Hepatocyte (in vitro differentiated cells): Measurements from ENCODE around the gene ALPK1. TPM values are rescaled to one million over a fixed set of nuclear protein-coding genes. Genes with fewer than 3 reads are reported as not detected.

Experiments
- DNase-seq: peaks from one replicate; pipeline ENCODE4 v3.0.0-alpha.2; 2016; ENCODE audit warnings: low spot score
- H2AFZ ChIP-seq: fragments of 200-600 bp; sonication (generic); 2 replicates; pipeline ENCODE4 v1.6.0; 2016; ENCODE audit warnings: antibody characterized with exemption, mild to moderate bottlenecking
- H3K27ac ChIP-seq: fragments of 200-600 bp; sonication (generic); 2 replicates; pipeline ENCODE4 v1.5.1; 2016; ENCODE audit warnings: mild to moderate bottlenecking
- H3K27me3 ChIP-seq: fragments of 200-600 bp; sonication (generic); 2 replicates; pipeline ENCODE4 v1.6.1; 2016
- H3K36me3 ChIP-seq: fragments of 200-600 bp; sonication (generic); replicated peaks from 2 replicates; pipeline ENCODE4 v1.5.1; 2016; ENCODE audit warnings: low read depth; ENCODE audit not compliant: insufficient read depth
- H3K4me1 ChIP-seq: fragments of 200-600 bp; sonication (generic); 2 replicates; pipeline ENCODE4 v1.5.1; 2016; ENCODE audit warnings: mild to moderate bottlenecking, moderate library complexity; ENCODE audit not compliant: insufficient read depth
- H3K4me2 ChIP-seq: fragments of 200-600 bp; sonication (generic); 2 replicates; pipeline ENCODE4 v1.6.0; 2016
- H3K4me3 ChIP-seq: fragments of 200-600 bp; sonication (generic); 2 replicates; pipeline ENCODE4 v1.5.1; 2016; ENCODE audit warnings: mild to moderate bottlenecking
- H3K79me2 ChIP-seq: fragments of 200-600 bp; sonication (generic); 2 replicates; pipeline ENCODE4 v1.6.0; 2017; ENCODE audit warnings: mild to moderate bottlenecking
- H3K9me2 ChIP-seq: fragments of 200-600 bp; sonication (generic); replicated peaks from 2 replicates; pipeline ENCODE4 v1.6.0; 2017; ENCODE audit warnings: mild to moderate bottlenecking; ENCODE audit not compliant: insufficient read depth
- H3K9me3 ChIP-seq: fragments of 200-600 bp; sonication (generic); 2 replicates; pipeline ENCODE4 v1.5.1; 2016; ENCODE audit warnings: low read depth, mild to moderate bottlenecking
- H4K20me1 ChIP-seq: fragments of 200-600 bp; sonication (generic); 2 replicates; pipeline ENCODE4 v1.6.0; 2016; ENCODE audit warnings: mild to moderate bottlenecking; ENCODE audit not compliant: insufficient read depth, poor library complexity, severe bottlenecking
- CTCF ChIP-seq: fragments of 200-600 bp; sonication (generic); IDR thresholded peaks from 2 replicates; pipeline ENCODE4 v1.5.1; 2016; ENCODE audit warnings: antibody characterized with exemption, mild to moderate bottlenecking; ENCODE audit not compliant: poor library complexity
- EZH2 ChIP-seq: fragments of 200-600 bp; sonication (generic); IDR thresholded peaks from 2 replicates; pipeline ENCODE4 v1.6.1; 2016; ENCODE audit warnings: antibody characterized with exemption, mild to moderate bottlenecking, borderline replicate concordance
- EZH2phosphoT487 ChIP-seq: fragments of 200-600 bp; sonication (generic); IDR thresholded peaks from one replicate; pipeline ENCODE4 v1.6.1; 2018; ENCODE audit warnings: antibody characterized with exemption, mild to moderate bottlenecking, low read depth, moderate library complexity; ENCODE audit not compliant: unreplicated experiment, severe bottlenecking
- WGBS: methylation state at CpG from one replicate; pipeline ENCODE4 v1.1.6; 2016; ENCODE audit warnings: low lambda C conversion rate; ENCODE audit errors: missing lambda C conversion rate; 5-methylcytosine and 5-hydroxymethylcytosine counted together
- polyA plus RNA-seq: library from polyadenylated mRNA; unstranded; fragments of >200 nt; fragmentation: Nextera tagmentation; extraction: Ambion mirVana; gene quantifications from 2 replicates; pipeline ENCODE4 v1.2.1, GENCODE V29; 2016
- total RNA-seq: library from RNA; depleted of rRNA; stranded (reverse); fragments of >200 nt; gene quantifications from 2 replicates; pipeline ENCODE4 v1.2.3, GENCODE V29; 2014

ALPK1 gene
- total and polyA plus RNA-seq, 2 experiments from 2014 or later: 7.1 to 16.6 TPM

- Histone ChIP-seq H3K4me1 (peaks cover 11% of the 10 kb centered on the region), H4K20me1 (no peaks in the 10 kb centered on the region), H3K4me2 (peak overlapping the region; percentile 87), H3K9me3 (no peaks in the 10 kb centered on the region), H3K9me2 (no peaks in the 10 kb centered on the region), H2AFZ (peak overlapping the region; percentile 96), H3K4me3 (peak overlapping the region; percentile 56), H3K36me3 (no peaks in the 10 kb centered on the region), H3K27ac (peak overlapping the region; percentile 72), H3K27me3 (no peaks in the 10 kb centered on the region), H3K79me2 (peaks cover 36% of the 10 kb centered on the region)
- 25% methylated on average over 6 of the region's 6 CpGs for WGBS
- no peak for DNase-seq
- TF ChIP-seq EZH2phosphoT487 (no peak), CTCF (no peak), EZH2 (no peak)
Measured at GRCh38 chr4:112284166-112284565, 13.0 kb upstream of the ALPK1 start.

GRCh38 chr4:112284662-112285411 lies 12.3 kb upstream of the ALPK1 start:
- H3K79me2 ChIP-seq: peaks cover 32% of the 10 kb centered on the region
- peak overlapping the region; percentile 87 for H3K4me2 ChIP-seq
- no peaks in the 10 kb centered on the region for H3K27me3 ChIP-seq
- peak overlapping the region; percentile 72 for H3K27ac ChIP-seq
- H4K20me1 ChIP-seq: no peaks in the 10 kb centered on the region
- H3K9me2 ChIP-seq: no peaks in the 10 kb centered on the region
- no peaks in the 10 kb centered on the region for H3K36me3 ChIP-seq
- peak overlapping the region; percentile 56 for H3K4me3 ChIP-seq
- peak overlapping the region; percentile 96 for H2AFZ ChIP-seq
- no peaks in the 10 kb centered on the region for H3K9me3 ChIP-seq
- whole genome bisulfite sequencing: 6% methylated on average over 15 of the region's 15 CpGs
- peaks cover 11% of the 10 kb centered on the region for H3K4me1 ChIP-seq
- no peak for TF ChIP-seq EZH2phosphoT487
- no peak for TF ChIP-seq EZH2
- DNase-seq: no peak

GRCh38 chr4:112287258-112287989 lies 9.7 kb upstream of the ALPK1 start:
- Histone ChIP-seq H3K79me2 (peaks cover 15% of the 10 kb centered on the region), H4K20me1 (no peaks in the 10 kb centered on the region), H3K27me3 (no peaks in the 10 kb centered on the region), H3K9me3 (no peaks in the 10 kb centered on the region), H3K4me3 (no peak overlapping the region), H3K4me2 (no peak overlapping the region), H3K27ac (peak overlapping the region; percentile 79), H3K4me1 (peaks cover 11% of the 10 kb centered on the region), H2AFZ (no peak overlapping the region), H3K9me2 (no peaks in the 10 kb centered on the region), H3K36me3 (no peaks in the 10 kb centered on the region)
- 82% methylated on average over 8 of the region's 8 CpGs for WGBS
- no peak for DNase-seq
- no peak for TF ChIP-seq EZH2phosphoT487
- TF ChIP-seq EZH2: no peak
- no peak for TF ChIP-seq CTCF

GRCh38 chr4:112288455-112288854 lies 8.7 kb upstream of the ALPK1 start:
- Histone ChIP-seq H3K27ac (no peak overlapping the region), H3K79me2 (peaks cover 12% of the 10 kb centered on the region), H3K4me2 (no peak overlapping the region), H3K9me2 (no peaks in the 10 kb centered on the region), H4K20me1 (no peaks in the 10 kb centered on the region), H2AFZ (no peak overlapping the region), H3K9me3 (no peaks in the 10 kb centered on the region), H3K4me1 (peaks cover 5% of the 10 kb centered on the region), H3K27me3 (no peaks in the 10 kb centered on the region), H3K36me3 (no peaks in the 10 kb centered on the region), H3K4me3 (no peak overlapping the region)
- 90% methylated on average over 3 of the region's 3 CpGs for WGBS
- TF ChIP-seq CTCF: no peak
- TF ChIP-seq EZH2phosphoT487: no peak
- TF ChIP-seq EZH2: no peak
- no peak for DNase-seq
